Adrenal gland (tissue), 12 donors: ENCODE data around the gene CLDN16. TPM values are rescaled to one million over a fixed set of nuclear protein-coding genes. Genes with fewer than 3 reads are reported as not detected.

Experiments used
- DNase-seq, 7 donors: peaks; one replicate each; pipeline ENCODE4 v3.0.0-alpha.2; 2019 to 2020
- H3K27ac ChIP-seq, 5 donors: fragments of 200-600 bp; sonication (generic) in 4 of 5; 1 replicate in 3 of 5; 2 replicates in 2 of 5; pipeline versions ENCODE4 v1.5.1 to v1.8.0; 2016 to 2020; ENCODE audit warnings: mild to moderate bottlenecking in 1 of 5
- H3K27me3 ChIP-seq: fragments of 200-600 bp; 2 replicates; pipeline ENCODE4 v1.8.0; 2021
- H3K36me3 ChIP-seq, 2 donors: fragments of 200-600 bp; replicated peaks in 1 of 2; 1 replicate in 1 of 2; 2 replicates in 1 of 2; pipeline versions ENCODE4 v1.5.1 to v1.8.0; 2018 to 2022
- H3K4me1 ChIP-seq, 2 donors: fragments of 200-600 bp; replicated peaks in 1 of 2; 1 replicate in 1 of 2; 2 replicates in 1 of 2; pipeline versions ENCODE4 v1.5.1 to v1.8.0; 2018 to 2021
- H3K4me3 ChIP-seq, 4 donors: fragments of 200-600 bp; sonication (generic) in 3 of 4; one replicate each; pipeline ENCODE4 v1.5.1; 2016 to 2018
- H3K9me3 ChIP-seq, 3 donors: fragments of 200-600 bp; sonication (generic) in 1 of 3; replicated peaks in 1 of 3; 1 replicate in 2 of 3; 2 replicates in 1 of 3; pipeline versions ENCODE4 v1.5.1 to v1.8.0; 2016 to 2021
- POLR2A ChIP-seq, 2 donors: fragments of 450-650 bp; IDR thresholded peaks; one replicate each; pipeline ENCODE4 v1.6.1; 2017; ENCODE audit warnings: antibody characterized with exemption in 2 of 2, mild to moderate bottlenecking in 2 of 2, moderate library complexity in 1 of 2
- WGBS, 4 donors: extraction: QIAGEN DNeasy Blood & Tissue Kit in 2 of 4; methylation state at CpG; one replicate each; pipeline versions ENCODE4 v1.1.5 to v1.1.7; 2013 to 2017; 5-methylcytosine and 5-hydroxymethylcytosine counted together
- intact Hi-C, 2 donors: fragments of 100-400 bp; cut with DNase I; formaldehyde crosslinking; loops; one replicate each; pipeline versions ENCODE4 v1.14.1 to v1.15.0; 2022 to 2023
- polyA plus RNA-seq, 3 donors: library from polyadenylated mRNA; stranded (reverse); fragments of 200-250 nt in 2 of 3; fragments of 350-450 nt in 1 of 3; fragmentation: Illumina TruSeq in 1 of 3; extraction: RNeasy Lipid Tissue Mini Kit (QIAGEN cat#74804) in 1 of 3; gene quantifications; one replicate each; pipeline ENCODE4 v1.2.3, GENCODE V29; 2013 to 2014
- total RNA-seq, 9 donors: library from RNA; depleted of rRNA in 4 of 9; stranded (reverse); fragments of >200 nt in 4 of 9; fragments of 120-200 nt in 1 of 9; fragmentation: NEBNext Ultra II Directional in 1 of 9; extraction: Animal tissue kit (Norgen Biotek cat#: 25700) in 1 of 9; gene quantifications; one replicate each; pipeline versions ENCODE4 v1.1.0 to v1.2.4, GENCODE V29; 2013 to 2023
- TF ChIP-seq, protein P1 (sequence below), 6 experiments: fragments of 450-650 bp in 4 of 6; fragments of 200-600 bp in 2 of 6; sonication (generic) in 1 of 6; IDR thresholded peaks; 1 replicate in 5 of 6; 2 replicates in 1 of 6; pipeline versions ENCODE4 v1.5.1 to v1.8.0; 2016 to 2021; ENCODE audit warnings: antibody characterized with exemption in 6 of 6, mild to moderate bottlenecking in 2 of 6, moderate library complexity in 1 of 6
- donor health status: healthy with polysubstance abuse.
- donor health status: Bipolar disorder and iron deficiency.
- donor health status: DM: yes; HTN: yes; CAD: no.
- donor health status: DM: no; HTN: no; CAD: no.
- donor health status: DM: no; HTN: no; CAD: no.
- donor health status: DM: yes; HTN: yes; CAD: no.

The CLDN16 gene
- total and polyA plus RNA-seq, 12 donors = 0.20 to 2.9 (median 0.71) TPM

DNA sequence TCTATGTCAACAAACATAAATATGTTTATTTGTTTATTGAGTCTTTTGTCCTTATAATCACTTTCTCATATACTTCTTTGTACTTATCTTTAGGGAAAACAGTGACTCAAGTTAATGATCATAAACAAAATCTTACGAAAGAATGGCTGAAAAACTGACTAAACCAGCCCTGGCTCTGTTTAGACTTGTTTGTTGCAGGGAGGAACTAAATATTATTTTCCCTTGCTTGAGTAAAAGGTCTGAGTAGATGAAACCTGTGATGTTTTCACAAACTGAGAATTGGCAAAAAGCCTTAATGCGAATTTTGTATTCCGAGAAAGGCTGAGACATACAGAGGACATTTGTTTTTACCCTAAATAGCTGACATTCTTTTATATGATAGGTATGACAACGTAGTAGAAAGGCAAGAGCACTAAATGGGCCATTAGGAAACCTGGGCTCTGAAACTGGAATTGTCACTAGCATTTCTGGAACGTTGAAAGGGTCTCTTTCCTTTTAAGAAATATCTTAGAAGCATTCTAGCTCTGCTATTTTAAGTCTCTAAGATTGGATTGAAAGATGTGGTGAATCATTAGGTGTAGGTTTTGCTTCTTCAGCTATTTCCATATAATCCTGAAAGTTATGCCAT lies 18.2 kb upstream of the CLDN16 start:
- TF ChIP-seq POLR2A (IDR thresholded peaks at IDR 0.05) = no peak
- TF ChIP-seq, protein P1, sequence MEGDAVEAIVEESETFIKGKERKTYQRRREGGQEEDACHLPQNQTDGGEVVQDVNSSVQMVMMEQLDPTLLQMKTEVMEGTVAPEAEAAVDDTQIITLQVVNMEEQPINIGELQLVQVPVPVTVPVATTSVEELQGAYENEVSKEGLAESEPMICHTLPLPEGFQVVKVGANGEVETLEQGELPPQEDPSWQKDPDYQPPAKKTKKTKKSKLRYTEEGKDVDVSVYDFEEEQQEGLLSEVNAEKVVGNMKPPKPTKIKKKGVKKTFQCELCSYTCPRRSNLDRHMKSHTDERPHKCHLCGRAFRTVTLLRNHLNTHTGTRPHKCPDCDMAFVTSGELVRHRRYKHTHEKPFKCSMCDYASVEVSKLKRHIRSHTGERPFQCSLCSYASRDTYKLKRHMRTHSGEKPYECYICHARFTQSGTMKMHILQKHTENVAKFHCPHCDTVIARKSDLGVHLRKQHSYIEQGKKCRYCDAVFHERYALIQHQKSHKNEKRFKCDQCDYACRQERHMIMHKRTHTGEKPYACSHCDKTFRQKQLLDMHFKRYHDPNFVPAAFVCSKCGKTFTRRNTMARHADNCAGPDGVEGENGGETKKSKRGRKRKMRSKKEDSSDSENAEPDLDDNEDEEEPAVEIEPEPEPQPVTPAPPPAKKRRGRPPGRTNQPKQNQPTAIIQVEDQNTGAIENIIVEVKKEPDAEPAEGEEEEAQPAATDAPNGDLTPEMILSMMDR (IDR thresholded peaks at IDR 0.05) = no peak
- Histone ChIP-seq H3K4me3 (no peak overlapping the region), H3K4me1 (no peaks in the 10 kb centered on the region), H3K27me3 (no peaks in the 10 kb centered on the region), H3K9me3 (no peaks in the 10 kb centered on the region), H3K27ac (no peak overlapping the region), H3K36me3 (no peaks in the 10 kb centered on the region)
- 82 to 89% (median 86%) methylated on average over 5 of the region's 5 CpGs for WGBS, 4 donors
- intact Hi-C loops = no loop called here
- no peak for DNase-seq

DNA sequence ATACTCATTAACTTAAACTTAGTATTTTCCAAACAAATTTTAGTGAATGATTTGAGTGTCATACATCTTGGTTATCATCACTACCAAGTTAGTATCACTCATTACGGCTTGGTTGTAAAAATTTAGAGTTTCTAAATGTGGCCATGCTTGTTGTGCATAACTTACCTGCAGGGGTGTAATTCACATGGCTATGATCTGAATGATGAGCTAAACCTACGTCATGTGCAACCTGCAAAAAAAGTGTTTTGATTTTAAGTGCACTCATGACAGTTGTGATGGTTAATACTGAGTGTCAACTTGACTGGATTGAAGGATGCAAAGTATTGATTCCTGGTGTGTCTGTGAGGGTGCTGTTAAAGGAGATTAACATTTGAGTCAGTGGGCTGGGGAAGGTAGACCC lies 17.6 kb upstream of the CLDN16 start:
- no peaks in the 10 kb centered on the region for H3K9me3 ChIP-seq
- no peaks in the 10 kb centered on the region for H3K27me3 ChIP-seq
- WGBS, 4 donors = 84 to 97% (median 92%) methylated on average over 2 of the region's 2 CpGs
- no peaks in the 10 kb centered on the region for H3K36me3 ChIP-seq
- DNase-seq = no peak
- no peak overlapping the region for H3K4me3 ChIP-seq
- no peak overlapping the region for H3K27ac ChIP-seq
- no peaks in the 10 kb centered on the region for H3K4me1 ChIP-seq
- TF ChIP-seq, protein P1 (IDR thresholded peaks at IDR 0.05) = no peak
- no peak for TF ChIP-seq POLR2A (IDR thresholded peaks at IDR 0.05)
- intact Hi-C loops = no loop called here

DNA sequence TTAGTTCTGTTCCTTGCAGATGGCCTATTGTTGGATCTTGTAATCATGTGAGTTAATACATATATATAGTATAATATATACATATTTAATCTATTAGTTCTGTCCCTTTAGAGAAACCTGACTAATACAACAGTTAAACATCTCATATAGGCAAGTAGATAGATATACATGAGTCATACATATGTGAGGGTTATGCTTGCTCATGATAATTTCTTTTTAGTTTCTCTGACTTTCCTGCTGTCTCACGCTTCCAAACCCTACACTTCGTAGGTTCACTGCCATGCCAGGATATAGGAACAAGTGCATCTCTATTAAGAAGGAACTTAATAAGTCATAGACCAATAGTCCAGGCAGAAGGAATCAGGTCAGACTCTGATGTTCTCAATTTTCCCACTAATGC lies 16.8 kb upstream of the CLDN16 start:
- intact Hi-C loops = no loop called here
- Histone ChIP-seq H3K27ac (no peak overlapping the region), H3K9me3 (no peaks in the 10 kb centered on the region), H3K27me3 (no peaks in the 10 kb centered on the region), H3K36me3 (no peaks in the 10 kb centered on the region), H3K4me3 (no peak overlapping the region), H3K4me1 (no peaks in the 10 kb centered on the region)
- no peak for DNase-seq
- WGBS, 4 donors = 38 to 73% (median 57%) methylated on average over 2 of the region's 2 CpGs
- TF ChIP-seq POLR2A (IDR thresholded peaks at IDR 0.05) = no peak
- TF ChIP-seq, protein P1 (IDR thresholded peaks at IDR 0.05) = no peak

DNA sequence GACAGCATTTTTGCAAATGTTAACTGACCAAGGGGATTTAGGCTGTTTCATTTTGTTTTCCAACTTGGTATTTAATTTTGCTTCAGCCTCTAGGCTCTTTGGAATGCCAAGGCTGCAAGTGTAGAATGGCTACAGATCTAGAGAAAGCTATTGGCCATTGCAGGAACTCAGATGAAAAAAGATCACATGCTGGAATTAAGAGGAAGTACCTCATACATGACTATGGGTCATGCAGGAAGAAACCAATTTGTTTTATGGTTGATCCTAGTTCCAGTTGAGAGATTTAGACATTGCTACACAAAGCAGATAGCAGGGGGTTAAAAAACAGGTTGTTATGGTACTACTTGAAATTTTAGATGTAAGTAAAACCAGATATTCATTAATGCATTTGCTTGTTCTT lies 12.7 kb upstream of the CLDN16 start:
- TF ChIP-seq, protein P1 (IDR thresholded peaks at IDR 0.05) = no peak
- TF ChIP-seq POLR2A (IDR thresholded peaks at IDR 0.05) = no peak
- Histone ChIP-seq H3K4me1 (peaks cover 0 to 4% of the 10 kb centered on the region in 2 donors), H3K9me3 (no peaks in the 10 kb centered on the region), H3K27me3 (no peaks in the 10 kb centered on the region), H3K4me3 (no peak overlapping the region), H3K36me3 (no peaks in the 10 kb centered on the region), H3K27ac (no peak overlapping the region)
- no peak for DNase-seq
- intact Hi-C loops = no loop called here
